Right atrium auricular region (tissue), 2 donors: ENCODE data around the gene SYNJ2. TPM values are rescaled to one million over a fixed set of nuclear protein-coding genes. Genes with fewer than 3 reads are reported as not detected.

Source experiments
- DNase-seq: peaks from one replicate; pipeline ENCODE4 v3.0.0-alpha.2; 2019; ENCODE audit warnings: low spot score
- H3K27ac ChIP-seq, 2 donors: fragments of 200-600 bp; sonication (generic); 1 replicate in 1 of 2; 2 replicates in 1 of 2; pipeline ENCODE4 v1.5.1; 2016 to 2019
- H3K27me3 ChIP-seq, 2 donors: fragments of 200-600 bp; sonication (generic); one replicate each; pipeline versions ENCODE4 v1.5.1 to v1.6.0; 2017 to 2019
- H3K36me3 ChIP-seq: fragments of 200-600 bp; sonication (generic); one replicate; pipeline ENCODE4 v1.5.1; 2016
- H3K4me1 ChIP-seq, 2 donors: fragments of 200-600 bp; sonication (generic); one replicate each; pipeline versions ENCODE4 v1.5.1 to v1.6.0; 2017 to 2019
- H3K4me3 ChIP-seq, 2 donors: fragments of 200-600 bp; sonication (generic); 1 replicate in 1 of 2; 2 replicates in 1 of 2; pipeline ENCODE4 v1.5.1; 2017 to 2019; ENCODE audit warnings: mild to moderate bottlenecking in 1 of 2, moderate library complexity in 1 of 2
- H3K9me3 ChIP-seq, 2 donors: fragments of 200-600 bp; sonication (generic); one replicate each; pipeline ENCODE4 v1.5.1; 2019
- total RNA-seq, 2 donors: library from RNA; depleted of rRNA; stranded (reverse); fragments of >200 nt; gene quantifications; one replicate each; pipeline ENCODE4 v1.1.0, GENCODE V29; 2016
- TF ChIP-seq, protein P1 (sequence below), 2 donors: fragments of 200-600 bp; sonication (generic); IDR thresholded peaks; one replicate each; pipeline ENCODE4 v1.5.1; 2019; ENCODE audit warnings: antibody characterized with exemption in 2 of 2

The SYNJ2 gene
- total RNA-seq, 2 donors from 2014 or later: 10.1 to 20.0 TPM

DNA sequence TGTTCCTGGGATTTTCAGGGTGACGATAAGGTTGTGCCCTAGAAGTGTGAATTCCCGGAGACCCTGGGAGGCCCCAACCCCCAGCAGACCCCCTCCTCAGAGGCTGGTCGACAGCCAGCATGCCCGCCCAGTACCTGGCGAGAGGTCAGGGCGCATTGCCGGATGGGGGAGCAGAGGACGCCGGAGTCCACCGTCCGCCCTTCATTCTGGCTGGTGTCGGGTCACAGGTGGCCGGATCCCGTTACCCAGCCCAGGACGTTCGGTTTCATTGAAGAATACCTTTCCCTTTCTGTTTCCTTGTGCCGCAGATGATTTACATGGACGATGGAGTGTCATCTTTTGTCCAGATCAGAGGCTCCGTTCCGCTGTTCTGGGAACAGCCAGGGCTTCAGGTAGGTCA lies 61.3 kb downstream of the SYNJ2 start:
- H3K4me3 ChIP-seq: peak overlapping the region; percentile 37 to 43
- H3K4me1 ChIP-seq: peaks cover 0 to 71% of the 10 kb centered on the region in 2 donors
- no peaks in the 10 kb centered on the region for H3K36me3 ChIP-seq
- H3K9me3 ChIP-seq: no peaks in the 10 kb centered on the region
- H3K27ac ChIP-seq: peak overlapping the region; percentile 94 to 95
- no peak for DNase-seq
- no peaks in the 10 kb centered on the region for H3K27me3 ChIP-seq
- TF ChIP-seq, protein P1, sequence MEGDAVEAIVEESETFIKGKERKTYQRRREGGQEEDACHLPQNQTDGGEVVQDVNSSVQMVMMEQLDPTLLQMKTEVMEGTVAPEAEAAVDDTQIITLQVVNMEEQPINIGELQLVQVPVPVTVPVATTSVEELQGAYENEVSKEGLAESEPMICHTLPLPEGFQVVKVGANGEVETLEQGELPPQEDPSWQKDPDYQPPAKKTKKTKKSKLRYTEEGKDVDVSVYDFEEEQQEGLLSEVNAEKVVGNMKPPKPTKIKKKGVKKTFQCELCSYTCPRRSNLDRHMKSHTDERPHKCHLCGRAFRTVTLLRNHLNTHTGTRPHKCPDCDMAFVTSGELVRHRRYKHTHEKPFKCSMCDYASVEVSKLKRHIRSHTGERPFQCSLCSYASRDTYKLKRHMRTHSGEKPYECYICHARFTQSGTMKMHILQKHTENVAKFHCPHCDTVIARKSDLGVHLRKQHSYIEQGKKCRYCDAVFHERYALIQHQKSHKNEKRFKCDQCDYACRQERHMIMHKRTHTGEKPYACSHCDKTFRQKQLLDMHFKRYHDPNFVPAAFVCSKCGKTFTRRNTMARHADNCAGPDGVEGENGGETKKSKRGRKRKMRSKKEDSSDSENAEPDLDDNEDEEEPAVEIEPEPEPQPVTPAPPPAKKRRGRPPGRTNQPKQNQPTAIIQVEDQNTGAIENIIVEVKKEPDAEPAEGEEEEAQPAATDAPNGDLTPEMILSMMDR (IDR thresholded peaks at IDR 0.05): no peak

DNA sequence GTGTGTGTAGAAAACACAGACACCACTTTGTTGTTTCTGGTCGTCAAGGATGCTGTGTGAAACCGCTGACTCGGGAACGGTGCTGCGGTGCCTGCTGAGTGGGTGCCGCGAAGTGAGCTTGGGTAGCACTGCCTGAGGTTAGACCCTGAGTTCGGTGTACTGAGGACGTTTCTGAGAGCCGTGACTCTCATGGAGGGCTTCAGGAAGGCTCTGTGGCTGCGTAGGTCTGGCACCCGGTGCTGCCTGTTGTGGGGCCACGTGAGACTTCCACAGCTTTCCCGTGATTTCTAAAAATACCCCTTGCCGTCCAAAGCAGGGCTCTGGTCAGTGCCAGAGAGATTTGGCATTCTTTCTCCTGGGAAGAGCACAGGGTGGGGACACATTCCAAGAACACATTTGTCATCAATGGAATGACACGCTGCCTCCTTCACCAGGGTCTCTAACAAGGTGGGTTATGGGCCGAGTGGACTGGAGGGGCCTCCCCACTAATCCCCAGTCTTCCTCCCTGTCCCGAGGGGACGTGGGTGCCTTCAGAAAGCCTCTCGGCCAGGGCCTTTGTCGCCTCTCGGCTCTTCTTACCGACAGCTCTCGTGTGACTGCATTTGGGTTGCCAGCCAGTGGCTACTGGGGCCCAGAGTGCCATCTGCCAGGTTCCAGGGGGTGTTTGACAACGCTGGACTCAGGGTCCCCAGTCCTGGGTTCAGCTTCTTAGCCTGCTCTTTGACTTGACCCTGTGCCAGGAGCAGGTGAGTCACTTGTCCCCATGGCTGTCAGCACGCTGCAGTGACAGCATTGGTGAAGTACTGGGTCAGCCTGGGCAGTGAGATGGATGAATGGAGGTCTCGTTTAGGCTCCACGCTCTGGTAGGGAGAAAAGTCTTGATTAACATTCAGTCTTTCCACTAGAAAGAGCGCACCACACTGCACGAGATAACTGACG lies 62.2 kb downstream of the SYNJ2 start:
- H3K27ac ChIP-seq: peak overlapping the region; percentile 94 to 95
- no peaks in the 10 kb centered on the region for H3K27me3 ChIP-seq
- peak; percentile 77 for DNase-seq
- no peaks in the 10 kb centered on the region for H3K9me3 ChIP-seq
- H3K4me3 ChIP-seq: peak overlapping the region; percentile 37 to 43
- peaks cover 0 to 62% of the 10 kb centered on the region in 2 donors for H3K4me1 ChIP-seq
- TF ChIP-seq, protein P1 (IDR thresholded peaks at IDR 0.05): no peak
- no peaks in the 10 kb centered on the region for H3K36me3 ChIP-seq

DNA sequence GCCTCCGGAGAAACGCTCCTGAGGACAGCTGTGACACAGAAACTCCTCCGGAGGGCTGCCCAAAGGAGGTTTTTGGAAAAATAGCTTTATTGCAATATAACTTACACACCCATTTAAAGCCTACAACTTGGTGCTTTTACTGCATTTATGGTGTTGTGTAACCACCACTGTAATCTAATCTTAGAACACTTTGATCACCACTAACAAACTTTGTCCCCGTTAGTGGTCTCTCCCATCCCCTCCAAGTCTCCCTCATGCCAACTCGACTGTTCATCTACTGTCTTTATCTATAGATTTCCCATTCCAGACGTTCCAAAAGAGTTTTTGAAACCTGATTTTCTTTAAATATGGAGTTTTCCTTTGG lies 62.8 kb downstream of the SYNJ2 start:
- H3K27ac ChIP-seq: peak overlapping the region; percentile 94 to 95
- H3K4me3 ChIP-seq: peak overlapping the region in 1 of 2 donors; percentile 37
- H3K27me3 ChIP-seq: no peaks in the 10 kb centered on the region
- no peak for DNase-seq
- H3K36me3 ChIP-seq: peaks cover 1% of the 10 kb centered on the region
- H3K4me1 ChIP-seq: peaks cover 0 to 56% of the 10 kb centered on the region in 2 donors
- H3K9me3 ChIP-seq: no peaks in the 10 kb centered on the region
- TF ChIP-seq, protein P1 (IDR thresholded peaks at IDR 0.05): no peak

DNA sequence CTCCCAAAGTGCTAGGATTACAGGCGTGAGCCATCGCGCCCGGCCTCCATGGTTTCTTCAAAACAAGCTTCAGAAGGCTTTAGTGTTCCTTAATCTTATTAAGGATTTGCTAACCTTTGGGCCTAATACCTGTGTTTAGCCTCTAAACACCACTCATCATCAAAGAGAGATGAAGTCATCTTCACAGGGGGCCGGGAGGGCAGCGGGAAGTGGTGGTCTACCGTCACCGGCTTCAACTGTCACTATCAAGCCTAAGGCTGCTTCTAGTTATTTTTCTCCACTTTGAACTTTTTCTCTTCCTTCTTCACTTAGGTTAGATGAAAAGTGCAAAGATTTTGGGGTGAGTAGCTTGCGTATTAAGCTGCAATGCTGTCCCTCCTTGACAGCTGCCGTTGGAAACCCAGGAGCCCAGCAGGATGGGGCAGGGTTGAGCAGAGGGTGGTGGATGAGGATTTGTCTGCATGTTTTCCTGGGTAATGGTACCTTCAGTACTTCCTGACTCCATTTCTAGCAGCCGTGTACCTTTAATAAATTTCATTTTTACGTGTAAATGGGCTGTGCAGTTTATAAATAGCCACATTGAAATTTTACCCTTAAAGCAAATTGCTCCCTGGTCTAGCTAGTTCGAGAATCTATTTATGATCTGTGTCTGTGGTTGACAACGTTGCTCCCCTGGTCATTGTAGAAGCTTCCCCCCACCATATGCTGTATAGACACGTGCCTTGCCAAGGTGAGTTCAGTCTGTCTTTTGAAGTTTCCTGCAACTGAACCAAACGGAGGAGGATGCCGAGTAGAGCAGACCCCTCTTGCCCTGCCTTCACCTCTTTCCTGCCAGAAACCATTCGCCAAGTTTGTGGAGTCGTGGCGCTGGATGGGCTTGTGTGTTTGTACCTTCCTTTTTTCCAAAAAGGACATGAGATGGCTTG lies 64.8 kb downstream of the SYNJ2 start:
- Histone ChIP-seq H3K27me3 (no peaks in the 10 kb centered on the region), H3K27ac (peak overlapping the region; percentile 10 to 94), H3K4me3 (no peak overlapping the region), H3K4me1 (peaks cover 0 to 36% of the 10 kb centered on the region in 2 donors), H3K9me3 (no peaks in the 10 kb centered on the region), H3K36me3 (peaks cover 8% of the 10 kb centered on the region)
- TF ChIP-seq, protein P1 (IDR thresholded peaks at IDR 0.05): no peak
- no peak for DNase-seq

DNA sequence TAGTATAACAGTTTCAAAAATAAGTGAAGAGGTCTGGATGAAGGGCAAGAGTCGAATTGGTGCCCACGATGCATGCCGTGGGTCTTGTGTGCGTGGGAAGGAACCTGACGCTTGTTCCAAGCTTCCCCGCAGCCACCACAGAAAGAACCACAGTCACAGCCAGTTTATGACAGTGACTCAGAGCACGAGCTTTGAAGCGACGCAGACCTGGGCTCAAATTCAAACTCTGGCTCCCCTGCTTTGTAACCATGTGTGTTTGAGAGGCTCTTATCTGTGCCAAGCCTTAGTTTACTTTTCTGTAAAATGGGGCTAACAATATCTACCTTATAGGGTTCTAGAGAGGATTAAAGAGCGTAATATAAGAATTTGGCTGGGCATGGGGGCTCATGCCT lies 65.5 kb downstream of the SYNJ2 start:
- TF ChIP-seq, protein P1 (IDR thresholded peaks at IDR 0.05): no peak
- H3K27me3 ChIP-seq: no peaks in the 10 kb centered on the region
- H3K4me1 ChIP-seq: peaks cover 0 to 29% of the 10 kb centered on the region in 2 donors
- peaks cover 8% of the 10 kb centered on the region for H3K36me3 ChIP-seq
- H3K9me3 ChIP-seq: no peaks in the 10 kb centered on the region
- H3K27ac ChIP-seq: peak overlapping the region; percentile 10 to 94
- H3K4me3 ChIP-seq: no peak overlapping the region
- no peak for DNase-seq
